Breast epithelium (tissue), 4 donors: Measurements from ENCODE around the gene NADK. TPM values are rescaled to one million over a fixed set of nuclear protein-coding genes. Genes with fewer than 3 reads are reported as not detected.

Experiments
- DNase-seq, 2 donors: peaks; one replicate each; pipeline ENCODE4 v3.0.0-alpha.2; 2019; ENCODE audit warnings: low spot score in 2 of 2
- H3K27ac ChIP-seq, 2 donors: fragments of 200-600 bp; sonication (generic) in 1 of 2; one replicate each; pipeline ENCODE4 v1.5.1; 2016 to 2019; ENCODE audit warnings: mild to moderate bottlenecking in 1 of 2
- H3K27me3 ChIP-seq, 2 donors: fragments of 200-600 bp; sonication (generic) in 1 of 2; one replicate each; pipeline versions ENCODE4 v1.5.1 to v1.6.0; 2017 to 2019; ENCODE audit warnings: control low read depth in 1 of 2, mild to moderate bottlenecking in 1 of 2
- H3K36me3 ChIP-seq: fragments of 200-600 bp; one replicate; pipeline ENCODE4 v1.5.1; 2019
- H3K4me1 ChIP-seq, 2 donors: fragments of 200-600 bp; sonication (generic); one replicate each; pipeline ENCODE4 v1.5.1; 2016 to 2019; ENCODE audit warnings: control low read depth in 1 of 2
- H3K4me3 ChIP-seq, 3 donors: fragments of 200-600 bp; sonication (generic); 1 replicate in 2 of 3; 2 replicates in 1 of 3; pipeline ENCODE4 v1.5.1; 2016 to 2019; ENCODE audit warnings: mild to moderate bottlenecking in 3 of 3, moderate library complexity in 2 of 3
- H3K9me3 ChIP-seq, 2 donors: fragments of 200-600 bp; sonication (generic) in 1 of 2; one replicate each; pipeline ENCODE4 v1.5.1; 2016 to 2019; ENCODE audit warnings: control low read depth in 1 of 2
- POLR2A ChIP-seq: fragments of 450-650 bp; IDR thresholded peaks from one replicate; pipeline ENCODE4 v1.6.1; 2016; ENCODE audit warnings: antibody characterized with exemption, mild to moderate bottlenecking, moderate library complexity
- POLR2AphosphoS5 ChIP-seq, 3 donors: sonication (generic); formaldehyde crosslinking; IDR thresholded peaks; one replicate each; pipeline ENCODE4 v1.6.1; 2017; ENCODE audit warnings: antibody characterized with exemption in 3 of 3
- intact Hi-C: fragments of 100-400 bp; cut with DNase I; formaldehyde crosslinking; loops from one replicate; pipeline ENCODE4 v1.15.1; 2023; ENCODE audit warnings: low total_unique reads
- total RNA-seq, 3 donors: library from RNA; depleted of rRNA; stranded (reverse); fragments of >200 nt; gene quantifications; one replicate each; pipeline ENCODE4 v1.1.0, GENCODE V29; 2016
- TF ChIP-seq, protein P1 (sequence below), 3 donors: fragments of 450-650 bp; IDR thresholded peaks; one replicate each; pipeline ENCODE4 v1.5.1; 2016 to 2017; ENCODE audit warnings: antibody characterized with exemption in 3 of 3, mild to moderate bottlenecking in 3 of 3, moderate library complexity in 3 of 3

NADK gene
- total RNA-seq, 3 donors from 2014 or later = 71.1 to 89.1 (median 87.4) TPM

DNA sequence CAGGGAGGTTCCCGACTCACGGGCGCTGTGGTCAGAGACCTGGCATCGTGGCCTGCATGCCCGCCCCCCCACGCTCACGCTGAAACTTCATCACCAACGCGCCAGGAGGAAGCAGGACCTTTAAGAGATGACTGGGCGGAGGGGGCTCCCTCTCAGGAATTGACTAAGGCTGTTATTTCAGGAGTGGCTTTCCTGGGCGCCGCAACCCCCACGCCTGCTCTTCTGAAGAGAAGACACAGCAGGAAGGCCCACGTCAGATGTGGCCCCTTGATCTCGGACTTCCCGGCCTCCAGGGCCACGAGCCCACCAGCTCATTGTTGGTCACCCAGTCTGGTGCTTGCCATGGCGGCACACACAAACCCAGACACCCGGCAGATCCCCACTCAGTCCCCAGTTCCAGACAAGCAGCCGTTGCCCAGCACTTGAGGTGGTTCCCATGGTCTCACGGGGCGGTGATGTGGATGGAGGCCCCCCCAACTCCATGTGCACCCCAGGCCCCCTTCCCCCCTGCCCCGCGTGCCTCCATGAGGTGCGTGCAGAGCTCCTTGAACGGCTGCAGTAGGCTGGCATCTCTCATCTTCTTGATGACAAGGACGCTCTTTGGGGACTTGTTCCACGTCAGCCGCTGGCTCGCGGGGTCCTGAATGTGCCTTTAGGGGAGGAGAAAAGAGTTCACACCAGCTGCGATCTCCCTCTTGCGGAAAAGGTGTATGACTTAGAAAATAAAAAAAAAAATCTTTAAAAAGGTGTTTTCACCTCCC is 21.4 kb downstream of the NADK start:
- H3K4me3 ChIP-seq = no peak overlapping the region
- intact Hi-C loops = no loop called here
- no peaks in the 10 kb centered on the region for H3K36me3 ChIP-seq
- no peaks in the 10 kb centered on the region for H3K4me1 ChIP-seq
- DNase-seq = no peak
- H3K27me3 ChIP-seq = no peaks in the 10 kb centered on the region
- no peak overlapping the region for H3K27ac ChIP-seq
- TF ChIP-seq POLR2AphosphoS5 (IDR thresholded peaks at IDR 0.05) = no peak
- TF ChIP-seq, protein P1, sequence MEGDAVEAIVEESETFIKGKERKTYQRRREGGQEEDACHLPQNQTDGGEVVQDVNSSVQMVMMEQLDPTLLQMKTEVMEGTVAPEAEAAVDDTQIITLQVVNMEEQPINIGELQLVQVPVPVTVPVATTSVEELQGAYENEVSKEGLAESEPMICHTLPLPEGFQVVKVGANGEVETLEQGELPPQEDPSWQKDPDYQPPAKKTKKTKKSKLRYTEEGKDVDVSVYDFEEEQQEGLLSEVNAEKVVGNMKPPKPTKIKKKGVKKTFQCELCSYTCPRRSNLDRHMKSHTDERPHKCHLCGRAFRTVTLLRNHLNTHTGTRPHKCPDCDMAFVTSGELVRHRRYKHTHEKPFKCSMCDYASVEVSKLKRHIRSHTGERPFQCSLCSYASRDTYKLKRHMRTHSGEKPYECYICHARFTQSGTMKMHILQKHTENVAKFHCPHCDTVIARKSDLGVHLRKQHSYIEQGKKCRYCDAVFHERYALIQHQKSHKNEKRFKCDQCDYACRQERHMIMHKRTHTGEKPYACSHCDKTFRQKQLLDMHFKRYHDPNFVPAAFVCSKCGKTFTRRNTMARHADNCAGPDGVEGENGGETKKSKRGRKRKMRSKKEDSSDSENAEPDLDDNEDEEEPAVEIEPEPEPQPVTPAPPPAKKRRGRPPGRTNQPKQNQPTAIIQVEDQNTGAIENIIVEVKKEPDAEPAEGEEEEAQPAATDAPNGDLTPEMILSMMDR (IDR thresholded peaks at IDR 0.05) = no peak
- no peak for TF ChIP-seq POLR2A
- no peaks in the 10 kb centered on the region for H3K9me3 ChIP-seq

GRCh38 chr1:1755852-1756251 is 22.4 kb downstream of the NADK start:
- DNase-seq = no peak
- Histone ChIP-seq H3K4me1 (no peaks in the 10 kb centered on the region), H3K36me3 (no peaks in the 10 kb centered on the region), H3K4me3 (no peak overlapping the region), H3K27me3 (no peaks in the 10 kb centered on the region), H3K9me3 (no peaks in the 10 kb centered on the region), H3K27ac (no peak overlapping the region)
- intact Hi-C loops = no loop called here
- TF ChIP-seq POLR2A = no peak
- TF ChIP-seq POLR2AphosphoS5 (IDR thresholded peaks at IDR 0.05) = no peak
- TF ChIP-seq, protein P1 (IDR thresholded peaks at IDR 0.05) = no peak

GRCh38 chr1:1755426-1755825 is 22.8 kb downstream of the NADK start:
- Histone ChIP-seq H3K4me1 (no peaks in the 10 kb centered on the region), H3K27ac (no peak overlapping the region), H3K4me3 (no peak overlapping the region), H3K9me3 (no peaks in the 10 kb centered on the region), H3K27me3 (no peaks in the 10 kb centered on the region), H3K36me3 (no peaks in the 10 kb centered on the region)
- TF ChIP-seq POLR2A = no peak
- TF ChIP-seq, protein P1 (IDR thresholded peaks at IDR 0.05) = no peak
- TF ChIP-seq POLR2AphosphoS5 (IDR thresholded peaks at IDR 0.05) = no peak
- intact Hi-C loops = no loop called here
- no peak for DNase-seq

DNA sequence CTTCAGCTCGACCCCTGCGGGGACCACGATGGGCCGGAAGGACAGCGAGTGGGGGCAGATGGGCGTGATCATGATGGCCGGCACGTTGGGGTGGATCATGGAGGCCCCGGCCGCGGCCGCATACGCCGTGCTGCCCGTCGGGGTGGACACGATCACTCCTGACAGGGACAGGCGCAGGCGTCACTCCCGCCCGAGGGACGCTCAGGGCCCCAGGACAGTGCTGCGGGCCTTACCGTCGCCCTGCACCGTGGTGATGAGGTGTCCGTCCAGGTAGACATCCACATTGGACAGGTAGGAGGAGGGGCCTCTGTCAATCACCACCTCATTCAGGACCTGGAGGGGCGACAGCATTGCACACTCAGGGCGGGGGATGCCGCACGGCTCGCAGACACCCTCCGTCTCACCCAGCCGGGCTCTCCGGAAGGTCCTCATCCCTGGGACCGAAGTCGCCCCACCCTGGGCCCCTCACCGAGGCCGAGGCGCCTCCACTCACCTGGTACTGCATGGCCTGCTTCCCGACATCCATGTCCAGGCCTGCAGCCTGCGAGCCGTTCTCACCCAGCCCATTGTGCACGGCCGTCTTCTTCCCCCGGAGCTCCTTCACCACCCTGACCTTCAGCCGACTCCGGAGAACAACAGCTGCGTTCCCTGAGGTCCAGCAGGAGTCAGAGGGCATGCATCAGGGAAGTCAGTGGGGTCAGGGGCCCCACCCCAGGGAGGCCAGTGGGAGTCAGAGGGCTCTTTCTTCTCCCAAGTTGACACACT is 24.0 kb downstream of the NADK start:
- Histone ChIP-seq H3K36me3 (no peaks in the 10 kb centered on the region), H3K9me3 (no peaks in the 10 kb centered on the region), H3K27me3 (no peaks in the 10 kb centered on the region), H3K27ac (no peak overlapping the region), H3K4me1 (no peaks in the 10 kb centered on the region), H3K4me3 (no peak overlapping the region)
- intact Hi-C loops = no loop called here
- TF ChIP-seq, protein P1 (IDR thresholded peaks at IDR 0.05) = no peak
- TF ChIP-seq POLR2A (no peak), POLR2AphosphoS5 (IDR thresholded peaks at IDR 0.05) (no peak)
- DNase-seq = no peak

DNA sequence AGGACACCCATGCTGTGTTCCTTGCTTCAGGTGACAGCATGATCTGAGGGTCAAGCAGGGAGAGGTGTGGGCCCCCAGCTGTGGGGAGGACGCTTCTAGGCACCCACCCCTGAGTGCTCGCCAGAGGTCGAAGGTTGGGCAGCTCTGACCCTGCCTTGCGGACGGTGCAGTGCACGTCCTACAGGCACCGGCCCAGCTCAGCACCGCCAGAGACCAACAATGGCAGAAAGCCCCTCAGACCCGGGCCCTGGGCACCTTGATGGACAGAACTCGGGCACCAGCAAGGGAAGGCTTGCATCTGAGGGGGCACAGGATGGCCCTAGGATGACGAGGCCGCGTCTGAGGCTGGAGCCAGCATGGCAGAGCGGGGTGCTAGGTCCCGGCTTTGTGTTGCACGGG is 24.7 kb downstream of the NADK start:
- no peaks in the 10 kb centered on the region for H3K36me3 ChIP-seq
- H3K27ac ChIP-seq = no peak overlapping the region
- TF ChIP-seq, protein P1 (IDR thresholded peaks at IDR 0.05) = no peak
- TF ChIP-seq POLR2AphosphoS5 (IDR thresholded peaks at IDR 0.05) = no peak
- no peak for TF ChIP-seq POLR2A
- no peaks in the 10 kb centered on the region for H3K27me3 ChIP-seq
- intact Hi-C loops = no loop called here
- H3K4me1 ChIP-seq = no peaks in the 10 kb centered on the region
- DNase-seq = no peak
- H3K4me3 ChIP-seq = no peak overlapping the region
- H3K9me3 ChIP-seq = no peaks in the 10 kb centered on the region
